Activated gamma-delta T cell treated with anti-CD3 and anti-CD28 coated beads, Interleukin-2, amount 50 U/mL, for 16 hours (primary cell): Measurements from ENCODE around the gene PODN.

Experiments used
- DNase-seq: peaks from one replicate; pipeline ENCODE4 v3.0.0-alpha.2; 2020; ENCODE audit warnings: low read depth

Gene PODN

DNA sequence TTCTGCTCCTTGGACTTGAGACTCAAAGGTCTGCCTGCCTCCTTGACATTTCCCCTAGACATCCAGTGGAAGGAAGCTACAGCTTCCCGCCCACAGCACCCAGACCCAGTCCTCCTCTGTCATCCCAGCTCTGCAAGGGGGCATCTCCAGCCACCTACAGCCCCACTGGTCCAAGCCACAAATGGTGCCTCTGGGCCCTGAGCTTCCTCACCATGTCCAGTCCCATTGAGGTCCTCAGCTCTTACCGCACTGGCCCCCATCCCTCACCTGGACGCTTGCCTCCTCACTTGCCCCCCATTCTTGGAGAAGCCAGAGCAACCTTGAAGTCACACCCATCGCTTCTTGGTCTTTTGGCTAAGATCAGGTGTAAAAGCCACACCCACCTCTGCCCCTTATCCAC is 13.2 kb downstream of the PODN start:
- DNase-seq = no peak

DNA sequence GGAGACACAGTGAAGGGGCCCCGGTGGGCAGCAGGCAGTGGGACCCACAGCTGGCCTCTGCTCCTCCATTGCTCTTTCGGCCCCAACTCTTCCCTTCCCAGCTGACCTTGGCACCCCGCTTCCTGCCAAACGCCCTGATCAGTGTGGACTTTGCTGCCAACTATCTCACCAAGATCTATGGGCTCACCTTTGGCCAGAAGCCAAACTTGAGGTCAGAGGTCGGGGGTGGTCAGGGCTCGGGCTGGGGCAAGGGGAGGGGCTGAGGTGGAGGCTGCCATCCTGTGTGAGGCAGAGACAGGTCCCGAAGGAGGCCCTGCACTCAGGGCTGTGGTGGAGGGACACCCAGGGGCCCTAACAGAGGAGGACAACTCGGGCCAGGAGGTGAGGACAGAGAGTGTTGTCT is 13.7 kb downstream of the PODN start:
- no peak for DNase-seq

DNA sequence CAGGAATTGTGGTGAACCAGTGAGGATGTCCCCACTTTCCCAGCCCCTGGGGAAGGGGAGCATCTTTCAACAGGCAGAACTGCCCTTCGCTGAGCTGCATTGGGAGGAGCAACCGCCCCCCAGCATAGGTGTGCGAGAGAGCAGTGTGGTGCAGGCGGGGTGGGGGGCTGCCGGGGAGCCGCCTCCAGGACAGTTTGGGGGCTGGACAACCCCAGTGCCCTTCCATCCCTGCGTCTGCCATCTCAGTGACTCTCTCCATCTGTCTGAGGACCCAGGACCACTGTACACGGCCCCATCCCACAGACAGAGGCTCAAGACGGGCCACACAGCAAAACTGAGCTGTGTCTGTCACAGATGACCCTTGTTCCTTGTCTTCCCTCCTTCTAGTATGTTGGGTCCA is 14.2 kb downstream of the PODN start:
- no peak for DNase-seq

DNA sequence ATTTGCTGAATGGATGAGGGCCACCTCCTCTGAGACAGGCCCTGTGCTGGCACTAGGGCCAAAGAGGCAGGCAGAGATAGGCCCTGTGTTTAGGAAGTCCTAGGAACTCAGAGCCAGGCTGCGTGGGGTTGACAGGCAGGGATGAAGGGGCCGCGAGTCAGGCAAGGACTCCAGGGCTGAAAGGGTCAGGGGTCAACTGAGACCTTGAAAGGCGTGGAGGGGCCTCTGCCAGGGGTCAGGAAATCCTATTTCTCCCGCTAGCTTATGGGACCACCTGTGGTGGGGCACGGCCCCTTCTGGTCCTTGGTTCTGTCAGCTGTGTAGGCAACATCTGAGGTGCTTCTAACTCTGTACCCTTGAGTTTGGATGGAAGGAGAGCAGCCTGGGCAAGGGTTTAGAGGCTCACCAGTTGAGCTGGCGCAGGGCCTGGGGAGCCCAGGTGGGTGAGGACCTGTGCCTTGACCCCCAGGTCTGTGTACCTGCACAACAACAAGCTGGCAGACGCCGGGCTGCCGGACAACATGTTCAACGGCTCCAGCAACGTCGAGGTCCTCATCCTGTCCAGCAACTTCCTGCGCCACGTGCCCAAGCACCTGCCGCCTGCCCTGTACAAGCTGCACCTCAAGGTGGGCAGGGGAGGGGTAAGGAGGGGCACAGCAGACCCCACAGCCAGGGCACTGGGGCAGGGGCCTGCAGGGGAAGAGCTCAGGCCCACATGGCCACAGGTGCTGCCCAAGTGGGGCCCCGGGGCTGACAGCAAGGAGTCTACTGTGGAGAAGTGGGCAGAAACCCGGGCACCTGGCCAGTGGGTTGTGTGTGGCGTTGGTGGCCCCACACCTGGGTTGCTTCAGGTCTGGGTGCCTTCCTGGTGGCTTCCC is 14.9 kb downstream of the PODN start:
- DNase-seq = no peak

DNA sequence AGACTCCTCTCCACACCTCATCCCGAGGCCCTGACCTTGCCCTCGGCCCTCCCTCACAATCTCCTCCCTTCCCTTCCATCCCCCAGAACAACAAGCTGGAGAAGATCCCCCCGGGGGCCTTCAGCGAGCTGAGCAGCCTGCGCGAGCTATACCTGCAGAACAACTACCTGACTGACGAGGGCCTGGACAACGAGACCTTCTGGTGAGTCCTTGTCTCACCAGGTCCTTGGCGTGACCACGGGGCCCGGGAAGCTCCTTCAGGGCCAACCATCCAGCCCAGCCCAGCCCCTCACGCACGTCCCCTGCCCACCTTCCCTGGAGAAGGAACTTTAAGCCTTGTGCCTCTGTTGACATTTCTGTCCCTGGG is 15.6 kb downstream of the PODN start:
- DNase-seq = no peak

DNA sequence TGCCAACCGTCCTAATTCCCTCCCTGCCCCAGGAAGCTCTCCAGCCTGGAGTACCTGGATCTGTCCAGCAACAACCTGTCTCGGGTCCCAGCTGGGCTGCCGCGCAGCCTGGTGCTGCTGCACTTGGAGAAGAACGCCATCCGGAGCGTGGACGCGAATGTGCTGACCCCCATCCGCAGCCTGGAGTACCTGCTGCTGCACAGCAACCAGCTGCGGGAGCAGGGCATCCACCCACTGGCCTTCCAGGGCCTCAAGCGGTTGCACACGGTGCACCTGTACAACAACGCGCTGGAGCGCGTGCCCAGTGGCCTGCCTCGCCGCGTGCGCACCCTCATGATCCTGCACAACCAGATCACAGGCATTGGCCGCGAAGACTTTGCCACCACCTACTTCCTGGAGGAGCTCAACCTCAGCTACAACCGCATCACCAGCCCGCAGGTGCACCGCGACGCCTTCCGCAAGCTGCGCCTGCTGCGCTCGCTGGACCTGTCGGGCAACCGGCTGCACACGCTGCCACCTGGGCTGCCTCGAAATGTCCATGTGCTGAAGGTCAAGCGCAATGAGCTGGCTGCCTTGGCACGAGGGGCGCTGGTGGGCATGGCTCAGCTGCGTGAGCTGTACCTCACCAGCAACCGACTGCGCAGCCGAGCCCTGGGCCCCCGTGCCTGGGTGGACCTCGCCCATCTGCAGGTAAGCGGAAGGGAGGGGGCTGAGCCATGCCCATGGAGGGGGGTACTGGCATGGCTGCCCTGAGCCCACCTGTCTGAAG is 16.5 kb downstream of the PODN start:
- no peak for DNase-seq

DNA sequence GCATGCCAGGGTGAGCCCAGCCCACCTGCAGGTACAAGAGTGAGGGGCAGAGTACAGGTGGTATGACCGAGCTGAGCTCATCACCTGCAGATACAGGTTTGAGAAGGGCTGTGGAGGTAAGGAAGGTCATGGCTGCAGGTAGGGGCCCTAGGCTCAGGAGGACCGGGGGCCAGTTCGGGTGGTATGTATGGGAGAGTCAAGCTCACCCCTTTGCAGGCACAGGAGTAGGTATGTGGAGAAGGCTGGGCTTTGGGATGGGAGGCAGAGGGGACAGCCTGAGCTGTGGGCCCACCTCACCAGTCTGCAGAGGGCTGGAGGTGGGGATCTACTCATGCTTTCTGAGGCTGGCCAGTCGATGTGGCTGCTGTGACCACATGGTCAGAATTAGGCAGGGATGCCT is 17.2 kb downstream of the PODN start:
- no peak for DNase-seq

DNA sequence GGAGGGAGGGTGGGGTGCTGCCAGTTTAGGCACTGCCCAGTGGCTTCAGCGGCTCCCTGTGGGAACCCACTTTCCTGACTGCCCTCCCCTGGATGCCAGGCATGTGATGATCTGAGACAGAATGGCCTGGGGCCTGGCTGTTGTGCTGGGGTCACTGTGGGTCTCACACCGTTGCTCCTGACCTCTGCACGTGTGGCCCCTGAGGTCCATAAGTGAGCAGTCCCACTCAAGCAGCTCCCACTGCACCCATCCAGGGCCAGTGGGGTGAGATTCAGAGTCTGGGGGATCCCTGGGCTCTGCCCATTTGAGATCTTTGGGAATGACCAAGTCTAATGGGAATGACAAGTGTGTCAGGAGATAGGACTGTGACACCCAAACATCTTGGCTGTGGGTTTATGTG is 18.0 kb downstream of the PODN start:
- DNase-seq = no peak

DNA sequence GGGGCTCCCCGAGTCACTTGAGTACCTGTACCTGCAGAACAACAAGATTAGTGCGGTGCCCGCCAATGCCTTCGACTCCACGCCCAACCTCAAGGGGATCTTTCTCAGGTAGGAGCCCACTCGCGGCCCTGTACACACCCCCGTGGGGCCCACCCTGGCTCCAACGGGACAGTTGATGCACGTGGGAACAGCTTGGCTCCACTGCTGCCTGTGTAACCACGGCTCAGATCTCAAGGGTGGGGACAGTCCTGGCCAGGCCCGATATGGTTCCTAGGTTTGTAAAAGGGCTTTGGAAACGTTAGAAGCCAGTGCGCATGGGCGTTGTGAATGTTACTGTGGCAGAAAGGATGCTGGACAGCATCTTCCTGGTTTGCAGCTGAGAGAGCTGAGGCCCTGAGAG is 18.8 kb downstream of the PODN start:
- no peak for DNase-seq

DNA sequence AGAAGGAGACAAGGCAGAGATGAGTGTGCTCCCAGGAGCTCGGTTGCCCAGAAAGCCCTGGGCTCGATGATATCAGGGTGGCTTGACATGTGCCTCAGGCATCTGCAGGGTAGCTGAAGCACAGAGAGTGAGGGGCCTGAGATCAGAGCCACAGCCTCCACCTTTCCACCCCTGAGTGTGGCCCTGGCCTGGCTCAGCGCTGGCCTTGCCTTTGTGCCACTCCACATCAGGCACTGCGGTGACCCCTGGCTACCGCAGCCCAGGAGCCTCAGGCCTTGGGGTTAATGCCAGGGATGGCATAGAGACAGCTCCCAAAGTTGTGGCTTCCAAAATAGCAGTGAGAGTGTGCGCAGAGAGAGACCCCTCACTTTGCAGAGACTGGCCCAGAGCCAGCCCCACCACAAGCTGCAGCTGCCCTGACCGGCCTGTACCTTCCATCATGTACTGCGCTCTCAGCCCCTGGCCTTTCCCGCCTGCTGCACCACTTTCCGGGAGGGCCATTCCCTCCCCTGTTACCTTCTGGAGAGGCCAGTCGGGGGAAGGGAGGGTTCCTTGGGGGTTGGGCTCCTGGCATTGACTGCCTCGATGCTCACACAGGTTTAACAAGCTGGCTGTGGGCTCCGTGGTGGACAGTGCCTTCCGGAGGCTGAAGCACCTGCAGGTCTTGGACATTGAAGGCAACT is 19.5 kb downstream of the PODN start:
- DNase-seq = no peak

DNA sequence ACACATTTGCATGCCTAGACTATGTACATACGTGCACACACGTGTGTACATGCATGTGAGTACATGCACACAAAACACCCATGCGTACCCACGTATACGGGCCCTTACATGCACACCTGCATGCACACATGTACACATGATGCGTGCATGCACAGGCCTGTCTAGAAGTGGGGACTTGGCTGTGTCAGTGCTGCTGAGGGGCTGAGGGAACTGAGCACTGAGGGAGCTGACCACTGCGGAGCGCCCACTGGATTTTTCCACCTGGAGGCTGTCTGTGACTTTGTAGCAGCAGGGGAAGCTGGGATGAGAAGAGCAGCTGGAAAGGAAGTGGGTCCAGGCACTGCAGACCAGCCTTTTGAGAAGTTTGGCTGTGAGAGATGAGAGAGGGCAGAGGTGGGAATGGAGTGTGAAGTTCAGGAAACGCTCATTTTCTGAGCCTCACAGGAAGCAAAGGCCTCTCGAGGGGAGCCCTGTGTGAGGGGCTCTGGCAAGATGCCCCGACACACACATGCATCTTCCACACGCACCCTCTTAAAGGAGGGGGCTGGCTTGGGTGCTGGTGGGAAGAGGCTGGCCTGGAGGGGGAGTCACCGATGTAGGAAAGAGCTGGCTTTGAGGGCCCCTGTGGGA is 20.9 kb downstream of the PODN start:
- DNase-seq = no peak

DNA sequence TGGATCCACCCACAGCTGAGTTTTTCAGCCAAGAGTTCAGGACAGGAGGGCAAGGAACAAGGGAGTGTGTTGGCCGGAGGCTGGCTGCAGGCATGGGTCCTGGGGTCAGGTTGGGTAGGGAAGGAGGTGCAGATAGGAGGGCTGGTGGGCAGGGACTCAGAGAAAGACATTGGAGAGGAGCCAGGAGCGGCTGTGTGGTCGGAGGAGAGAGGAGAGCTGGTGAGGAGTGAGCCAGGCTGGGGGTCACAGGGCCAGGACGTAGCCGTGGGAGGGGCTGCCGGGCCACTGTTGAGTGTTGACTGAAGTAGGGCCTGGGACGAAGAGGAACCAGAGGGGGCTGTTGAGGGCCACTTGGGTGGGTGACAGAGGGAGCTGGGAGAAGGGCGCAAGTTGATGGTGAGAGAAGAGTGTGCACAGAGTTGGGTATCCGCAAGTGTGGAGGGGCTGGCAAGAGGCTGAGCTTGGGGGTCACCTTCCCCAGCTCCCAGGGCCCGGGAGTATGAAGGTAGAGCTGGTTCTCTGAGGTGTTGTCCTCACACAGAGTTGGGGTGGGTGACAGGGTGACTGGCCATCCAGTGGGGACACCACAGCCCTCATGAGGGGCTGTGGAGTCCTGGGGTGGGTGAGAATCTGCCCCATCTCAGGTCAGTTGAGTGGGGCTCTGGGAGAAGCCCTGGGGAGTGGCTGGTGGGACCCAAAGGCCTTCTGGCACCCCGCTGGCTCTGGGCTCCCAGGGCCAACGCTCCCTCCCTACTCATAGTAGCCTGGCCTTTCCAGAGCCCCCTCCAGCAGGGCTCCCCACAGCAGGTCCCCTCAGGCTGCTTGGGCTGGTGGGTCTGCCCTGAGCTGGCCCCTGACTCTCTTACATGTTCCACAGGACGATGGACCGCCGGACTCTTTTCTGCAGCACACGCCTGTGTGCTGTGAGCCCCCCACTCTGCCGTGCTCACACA is 21.9 kb downstream of the PODN start:
- DNase-seq = no peak

DNA sequence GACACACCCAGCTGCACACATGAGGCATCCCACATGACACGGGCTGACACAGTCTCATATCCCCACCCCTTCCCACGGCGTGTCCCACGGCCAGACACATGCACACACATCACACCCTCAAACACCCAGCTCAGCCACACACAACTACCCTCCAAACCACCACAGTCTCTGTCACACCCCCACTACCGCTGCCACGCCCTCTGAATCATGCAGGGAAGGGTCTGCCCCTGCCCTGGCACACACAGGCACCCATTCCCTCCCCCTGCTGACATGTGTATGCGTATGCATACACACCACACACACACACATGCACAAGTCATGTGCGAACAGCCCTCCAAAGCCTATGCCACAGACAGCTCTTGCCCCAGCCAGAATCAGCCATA is 22.6 kb downstream of the PODN start:
- DNase-seq = no peak

DNA sequence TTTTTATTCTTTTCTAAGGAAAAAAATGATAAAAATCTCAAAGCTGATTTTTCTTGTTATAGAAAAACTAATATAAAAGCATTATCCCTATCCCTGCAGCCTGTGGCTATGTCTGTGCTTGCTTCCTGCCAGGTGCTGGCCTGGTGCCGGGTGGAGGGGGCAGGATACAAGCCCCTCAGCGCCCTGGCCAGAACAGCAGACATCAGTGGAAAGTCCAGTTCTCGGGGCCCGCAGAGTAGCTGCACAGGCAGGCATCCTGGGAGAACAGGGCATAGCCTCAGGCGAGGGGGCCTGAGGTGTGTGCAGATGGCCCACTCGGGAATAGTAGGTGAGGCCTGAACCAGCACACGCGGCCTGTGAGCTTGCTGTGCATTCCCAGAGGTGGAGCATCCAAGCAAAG is 23.4 kb downstream of the PODN start:
- DNase-seq = no peak

DNA sequence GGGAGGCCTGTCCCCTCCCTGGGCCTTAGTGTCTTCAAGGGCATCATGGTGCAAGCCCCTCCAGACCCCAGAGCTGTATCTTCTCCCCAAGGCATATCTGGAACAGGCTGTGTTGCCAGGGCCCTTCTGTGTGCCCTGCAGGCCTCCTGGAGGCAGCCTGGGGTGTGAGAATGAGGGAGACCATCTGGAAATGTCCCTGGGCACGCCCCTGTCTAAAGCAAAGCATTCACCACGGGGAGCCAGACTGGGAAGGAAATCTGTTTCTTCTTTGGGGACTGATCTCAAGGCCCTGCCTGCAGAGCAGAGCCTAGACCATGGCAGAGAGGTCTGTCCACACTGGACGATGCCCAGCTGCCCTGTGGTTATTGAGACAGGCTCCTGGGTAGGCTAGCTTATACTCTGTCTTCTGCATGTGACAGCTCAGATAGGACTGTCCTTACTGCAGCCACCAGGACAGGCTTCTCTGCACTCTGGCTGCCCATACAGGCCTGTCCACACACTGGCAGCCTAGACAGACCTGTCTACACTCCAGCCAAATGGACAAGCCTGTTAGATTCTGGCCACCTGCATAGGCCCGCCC is 24.6 kb downstream of the PODN start:
- no peak for DNase-seq

DNA sequence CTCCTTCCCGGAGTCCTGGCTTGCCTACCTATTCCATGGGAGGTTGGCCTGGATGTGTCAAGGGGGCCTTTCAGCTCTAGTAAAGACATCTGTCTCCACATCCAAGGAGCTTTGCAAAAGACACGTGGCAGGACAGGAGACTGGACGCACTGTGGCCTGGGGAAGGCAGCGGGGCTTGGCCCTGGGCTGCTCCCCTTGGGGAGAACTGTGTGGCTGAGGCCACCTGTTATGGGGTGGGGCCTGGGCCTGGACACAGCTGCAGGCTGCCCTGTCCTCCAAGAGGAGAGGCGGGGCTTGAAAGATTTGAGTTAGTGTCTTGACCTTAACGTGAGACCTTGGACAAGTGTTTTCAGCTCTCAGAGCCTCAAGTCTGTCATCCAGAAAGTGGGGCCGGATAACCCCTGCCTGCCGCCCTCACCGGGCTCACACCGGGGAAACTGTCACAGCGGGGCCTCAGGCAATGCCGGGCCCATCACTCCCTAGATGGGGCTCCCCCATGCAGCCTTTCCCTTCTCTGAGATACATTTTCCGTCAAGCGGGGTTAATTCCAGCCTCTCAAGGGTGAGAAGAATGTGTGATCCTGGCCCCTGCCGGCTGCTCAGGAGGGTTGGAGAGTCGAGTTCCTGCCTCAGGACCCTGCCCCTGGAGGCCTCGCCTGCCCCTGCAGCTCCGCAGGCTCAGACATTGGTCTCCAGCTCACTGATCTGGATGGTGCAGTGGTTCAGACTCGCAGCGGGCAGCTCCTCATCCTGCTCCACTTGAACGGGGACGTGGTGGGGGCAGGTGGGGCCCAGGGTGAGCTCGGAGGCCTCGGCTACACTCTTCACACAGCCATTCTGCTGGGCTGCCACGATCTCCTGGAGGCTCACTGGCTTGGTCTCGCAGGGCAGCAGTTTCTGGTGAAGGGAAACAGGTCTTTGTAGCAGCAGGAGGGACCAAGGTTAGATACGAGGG is 25.6 kb downstream of the PODN start:
- no peak for DNase-seq

DNA sequence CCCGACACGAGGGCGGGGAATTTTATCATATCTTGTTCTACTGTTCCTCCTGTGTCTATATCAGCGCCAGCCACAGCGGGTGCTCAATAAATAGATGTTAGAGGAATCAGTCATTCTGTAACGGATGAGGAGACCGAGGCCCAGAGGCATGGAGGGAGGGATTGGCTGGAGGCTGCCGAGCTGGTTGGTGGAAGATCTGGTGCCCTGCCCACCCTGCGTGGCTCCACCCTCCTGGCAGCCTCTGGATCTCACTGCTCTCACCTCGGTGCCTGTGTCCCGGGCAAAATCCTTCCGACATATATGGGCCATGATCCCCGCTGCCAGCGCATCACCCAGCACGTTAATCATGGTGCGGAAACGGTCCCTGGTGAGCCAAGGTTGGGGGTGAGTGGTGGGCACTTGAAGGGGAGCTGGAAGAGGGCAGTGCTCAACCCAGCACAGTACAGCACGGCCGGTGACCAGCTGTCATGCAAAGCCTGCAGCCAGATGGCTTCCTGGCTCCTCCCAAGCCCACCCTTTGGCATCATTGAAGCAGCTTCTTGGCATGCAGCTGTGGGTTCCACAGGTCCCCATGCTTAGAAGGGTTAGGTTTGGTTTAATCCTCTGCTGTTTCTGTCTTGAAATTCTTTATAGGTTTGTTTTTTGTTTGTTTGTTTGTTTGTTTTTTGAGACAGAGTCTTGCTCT is 26.7 kb downstream of the PODN start:
- DNase-seq = no peak

DNA sequence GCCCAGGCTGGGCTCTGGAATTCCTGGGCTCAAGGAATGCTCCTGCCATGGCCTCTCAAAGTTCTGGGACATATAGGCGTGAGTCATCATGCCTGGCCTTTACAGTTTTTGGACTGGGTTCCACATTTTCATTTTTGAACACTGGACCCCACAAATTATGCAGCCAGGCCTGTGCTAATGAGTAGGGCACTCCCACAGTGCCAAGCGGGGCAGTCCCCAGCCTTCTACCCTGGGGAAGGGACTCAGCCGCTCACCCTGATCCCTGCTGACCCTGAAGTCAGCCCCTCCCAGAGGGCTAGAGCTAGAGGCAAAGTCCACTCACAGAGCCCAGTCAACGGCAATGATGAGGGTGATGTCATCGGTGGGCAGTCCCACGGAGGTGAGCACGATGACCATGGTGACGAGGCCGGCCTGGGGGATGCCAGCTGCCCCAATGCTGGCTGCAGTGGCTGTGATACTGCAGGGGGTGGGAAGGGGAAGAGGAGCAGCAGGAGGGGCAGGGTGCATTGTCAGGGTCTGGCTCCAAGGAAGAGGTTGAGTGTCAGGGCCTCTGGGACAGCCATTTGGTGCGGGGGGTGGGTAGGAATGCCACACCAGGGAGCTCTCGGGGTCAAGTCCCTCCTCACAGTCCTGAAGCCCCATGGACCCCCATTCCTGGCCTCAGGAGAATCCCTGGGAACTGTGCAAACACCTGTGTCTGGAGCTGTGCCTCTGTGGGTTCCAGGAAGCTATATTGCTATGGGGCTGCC is 27.6 kb downstream of the PODN start:
- DNase-seq = no peak
